Fibroblast of lung (primary cell): ENCODE results near the gene DDC. TPM values are rescaled to one million over a fixed set of nuclear protein-coding genes. Genes with fewer than 3 reads are reported as not detected.

ENCODE experiments used
- DNase-seq, 2 donors: peaks; one replicate each; pipeline versions ENCODE4 v3.0.0 to v3.0.0-alpha.2; 2010; ENCODE audit warnings: low read depth in 2 of 2
- H2AFZ ChIP-seq: 2 replicates; pipeline ENCODE4 v1.5.1; 2012; ENCODE audit warnings: low read length, control low read depth, inconsistent platforms
- H3K27ac ChIP-seq: 2 replicates; pipeline ENCODE4 v1.5.1; 2011; ENCODE audit warnings: low read length, control low read depth; ENCODE audit not compliant: insufficient read depth
- H3K27me3 ChIP-seq: 2 replicates; pipeline ENCODE4 v1.5.1; 2011; ENCODE audit warnings: mild to moderate bottlenecking, low read length; ENCODE audit not compliant: control insufficient read depth, insufficient read depth
- H3K36me3 ChIP-seq: 2 replicates; pipeline ENCODE4 v1.5.1; 2011; ENCODE audit warnings: low read length; ENCODE audit not compliant: control insufficient read depth, insufficient read depth
- H3K4me1 ChIP-seq: 2 replicates; pipeline ENCODE4 v1.5.1; 2011; ENCODE audit warnings: low read length; ENCODE audit not compliant: control insufficient read depth, insufficient read depth; ENCODE audit errors: extremely low read depth
- H3K4me2 ChIP-seq: 2 replicates; pipeline ENCODE4 v1.5.1; 2011; ENCODE audit warnings: low read length, control low read depth; ENCODE audit not compliant: insufficient read depth; ENCODE audit errors: extremely low read depth
- H3K4me3 ChIP-seq, 4 experiments: fragments of 200-600 bp in 1 of 4; sonication (generic) in 1 of 4; replicated peaks in 1 of 4; 2 replicates each; pipeline ENCODE4 v1.5.1; 2011 to 2016; ENCODE audit warnings: low read length in 4 of 4, low read depth in 3 of 4, mild to moderate bottlenecking in 3 of 4, control low read depth in 2 of 4, inconsistent platforms in 1 of 4, mixed read lengths in 1 of 4; ENCODE audit not compliant: insufficient read depth in 1 of 4; ENCODE audit errors: control extremely low read depth in 1 of 4
- H3K79me2 ChIP-seq: 2 replicates; pipeline ENCODE4 v1.5.1; 2012; ENCODE audit warnings: mild to moderate bottlenecking, low read length, inconsistent platforms; ENCODE audit not compliant: control insufficient read depth, insufficient read depth
- H3K9ac ChIP-seq: 2 replicates; pipeline ENCODE4 v1.5.1; 2011; ENCODE audit warnings: mild to moderate bottlenecking, low read length, control low read depth; ENCODE audit not compliant: insufficient read depth
- H3K9me3 ChIP-seq: 2 replicates; pipeline ENCODE4 v1.5.1; 2012; ENCODE audit warnings: low read depth, low read length; ENCODE audit not compliant: control insufficient read depth, insufficient read depth
- H4K20me1 ChIP-seq: 2 replicates; pipeline ENCODE4 v1.5.1; 2011; ENCODE audit warnings: low read length; ENCODE audit not compliant: control insufficient read depth, insufficient read depth; ENCODE audit errors: extremely low read depth
- EZH2 ChIP-seq: IDR thresholded peaks from 2 replicates; pipeline ENCODE4 v1.5.1; 2012; ENCODE audit warnings: low read length, control low read depth, mild to moderate bottlenecking; ENCODE audit errors: missing control alignments
- polyA plus RNA-seq, 2 donors: library from polyadenylated mRNA; depleted of rRNA in 1 of 2; stranded (reverse) in 1 of 2; unstranded in 1 of 2; fragments of >200 nt; gene quantifications; 2 replicates each; pipeline ENCODE4 v1.2.1, GENCODE V29; 2011 to 2012; ENCODE audit warnings: missing spikeins in 1 of 2
- total RNA-seq: library from RNA; depleted of rRNA; stranded (reverse); fragments of >200 nt; gene quantifications from 2 replicates; pipeline ENCODE4 v1.2.1, GENCODE V29; 2014
- TF ChIP-seq, protein P1 (sequence below), 2 donors: IDR thresholded peaks in 1 of 2; conservative IDR thresholded peaks in 1 of 2; 1 replicate in 1 of 2; 2 replicates in 1 of 2; pipeline ENCODE4 v1.5.1; 2011 to 2012; ENCODE audit warnings: low read length in 2 of 2, control low read depth in 1 of 2, inconsistent platforms in 1 of 2, low read depth in 1 of 2, mild to moderate bottlenecking in 1 of 2

DDC gene
- total and polyA plus RNA-seq, 2 donors (not counting 1 experiment from before 2014, with no cell fraction given), result not detected

DNA sequence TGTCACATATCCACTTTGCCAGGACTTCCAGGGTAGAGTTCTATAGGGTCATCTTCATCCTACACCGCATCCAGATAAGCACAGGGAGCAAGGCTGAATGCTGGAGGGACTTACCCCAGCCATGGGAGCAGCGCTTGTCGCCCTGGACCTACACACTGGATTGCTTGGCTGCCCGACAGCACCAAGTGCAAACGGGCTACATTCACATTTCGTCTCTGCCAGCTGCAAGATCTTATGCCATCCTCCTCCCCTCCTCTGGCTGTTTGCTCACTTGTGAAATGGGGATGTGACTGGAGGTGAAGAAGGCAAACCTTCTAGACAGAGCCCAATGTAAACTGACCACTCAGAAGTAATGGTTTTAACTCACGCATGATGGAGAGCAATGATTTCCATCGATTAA is 1.0 kb downstream of the DDC start:
- H3K79me2 ChIP-seq, result no peaks in the 10 kb centered on the region
- H3K27me3 ChIP-seq, result peaks cover 10% of the 10 kb centered on the region
- DNase-seq, result no peak
- no peak overlapping the region for H3K4me2 ChIP-seq
- H3K4me3 ChIP-seq, result no peak overlapping the region
- no peak overlapping the region for H2AFZ ChIP-seq
- no peaks in the 10 kb centered on the region for H3K4me1 ChIP-seq
- no peaks in the 10 kb centered on the region for H4K20me1 ChIP-seq
- TF ChIP-seq EZH2, result no peak
- TF ChIP-seq, protein P1, sequence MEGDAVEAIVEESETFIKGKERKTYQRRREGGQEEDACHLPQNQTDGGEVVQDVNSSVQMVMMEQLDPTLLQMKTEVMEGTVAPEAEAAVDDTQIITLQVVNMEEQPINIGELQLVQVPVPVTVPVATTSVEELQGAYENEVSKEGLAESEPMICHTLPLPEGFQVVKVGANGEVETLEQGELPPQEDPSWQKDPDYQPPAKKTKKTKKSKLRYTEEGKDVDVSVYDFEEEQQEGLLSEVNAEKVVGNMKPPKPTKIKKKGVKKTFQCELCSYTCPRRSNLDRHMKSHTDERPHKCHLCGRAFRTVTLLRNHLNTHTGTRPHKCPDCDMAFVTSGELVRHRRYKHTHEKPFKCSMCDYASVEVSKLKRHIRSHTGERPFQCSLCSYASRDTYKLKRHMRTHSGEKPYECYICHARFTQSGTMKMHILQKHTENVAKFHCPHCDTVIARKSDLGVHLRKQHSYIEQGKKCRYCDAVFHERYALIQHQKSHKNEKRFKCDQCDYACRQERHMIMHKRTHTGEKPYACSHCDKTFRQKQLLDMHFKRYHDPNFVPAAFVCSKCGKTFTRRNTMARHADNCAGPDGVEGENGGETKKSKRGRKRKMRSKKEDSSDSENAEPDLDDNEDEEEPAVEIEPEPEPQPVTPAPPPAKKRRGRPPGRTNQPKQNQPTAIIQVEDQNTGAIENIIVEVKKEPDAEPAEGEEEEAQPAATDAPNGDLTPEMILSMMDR (conservative IDR thresholded peaks at IDR 0.05 in 1 of 2, IDR thresholded peaks at IDR 0.05 in 1 of 2; ENCODE audit: low read depth in 1 of 2, low read length in 2 of 2), result no peak
- no peak overlapping the region for H3K9ac ChIP-seq
- no peaks in the 10 kb centered on the region for H3K9me3 ChIP-seq
- H3K27ac ChIP-seq, result no peak overlapping the region
- H3K36me3 ChIP-seq, result no peaks in the 10 kb centered on the region

DNA sequence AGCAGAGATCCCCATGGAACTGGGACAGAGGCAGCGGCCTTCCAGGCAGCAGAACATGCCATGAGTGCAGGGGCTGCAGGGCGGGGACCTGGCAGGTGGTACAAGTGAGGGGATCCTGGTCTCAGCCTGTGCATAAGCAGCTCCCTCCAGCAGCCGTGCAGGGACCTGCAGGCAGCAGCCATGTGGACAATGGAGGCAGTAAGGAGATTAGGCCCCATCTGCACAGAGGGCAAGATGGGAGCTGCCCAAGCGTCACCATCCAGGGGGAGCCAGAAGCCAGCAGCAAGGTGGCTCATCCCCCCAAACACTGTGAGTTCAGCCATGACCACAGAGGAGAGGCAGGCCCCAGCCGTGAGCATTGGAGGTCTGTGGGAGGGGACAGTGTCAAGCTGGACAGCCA is 3.1 kb downstream of the DDC start:
- Histone ChIP-seq H3K36me3 (no peaks in the 10 kb centered on the region), H4K20me1 (no peaks in the 10 kb centered on the region), H3K9me3 (no peaks in the 10 kb centered on the region), H3K4me2 (no peak overlapping the region), H3K9ac (no peak overlapping the region), H3K27ac (no peak overlapping the region), H3K4me1 (no peaks in the 10 kb centered on the region), H3K4me3 (no peak overlapping the region), H2AFZ (no peak overlapping the region), H3K27me3 (peaks cover 10% of the 10 kb centered on the region), H3K79me2 (no peaks in the 10 kb centered on the region)
- no peak for DNase-seq
- no peak for TF ChIP-seq EZH2
- TF ChIP-seq, protein P1 (conservative IDR thresholded peaks at IDR 0.05 in 1 of 2, IDR thresholded peaks at IDR 0.05 in 1 of 2; ENCODE audit: low read depth in 1 of 2, low read length in 2 of 2), result no peak

DNA sequence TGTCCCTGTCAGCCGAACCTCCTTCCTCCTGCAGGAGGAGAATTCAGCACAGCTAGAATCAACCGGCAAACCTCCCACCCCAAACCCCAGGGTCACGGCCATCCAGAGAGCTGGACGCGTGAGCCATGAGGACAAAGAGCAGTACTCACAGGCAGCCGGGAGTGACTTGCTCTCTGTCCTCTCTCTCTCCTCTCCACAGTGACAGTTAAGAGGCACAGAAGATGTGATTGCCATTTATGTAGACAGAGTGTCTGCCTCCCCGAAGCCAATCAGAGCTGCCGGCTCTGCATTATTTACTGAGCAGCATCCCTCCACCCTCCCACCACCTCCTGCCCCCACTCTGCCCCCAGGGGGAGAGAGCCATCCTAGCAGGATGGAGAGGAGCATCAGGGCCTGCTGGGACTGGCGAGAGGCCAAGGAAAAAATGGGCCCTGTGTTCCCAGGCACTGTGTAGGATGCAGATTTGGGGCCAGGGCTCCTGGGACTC is 4.3 kb downstream of the DDC start:
- H3K27me3 ChIP-seq, result peaks cover 10% of the 10 kb centered on the region
- no peaks in the 10 kb centered on the region for H3K9me3 ChIP-seq
- H3K79me2 ChIP-seq, result no peaks in the 10 kb centered on the region
- no peak overlapping the region for H2AFZ ChIP-seq
- no peak for DNase-seq
- H3K4me2 ChIP-seq, result no peak overlapping the region
- H3K4me1 ChIP-seq, result no peaks in the 10 kb centered on the region
- H3K27ac ChIP-seq, result no peak overlapping the region
- no peak overlapping the region for H3K9ac ChIP-seq
- no peak overlapping the region for H3K4me3 ChIP-seq
- no peaks in the 10 kb centered on the region for H3K36me3 ChIP-seq
- no peak for TF ChIP-seq EZH2
- TF ChIP-seq, protein P1 (conservative IDR thresholded peaks at IDR 0.05 in 1 of 2, IDR thresholded peaks at IDR 0.05 in 1 of 2; ENCODE audit: low read depth in 1 of 2, low read length in 2 of 2), result no peak
- no peaks in the 10 kb centered on the region for H4K20me1 ChIP-seq
